Measurements from ENCODE around the gene CLDN20.

Gene CLDN20

DNA sequence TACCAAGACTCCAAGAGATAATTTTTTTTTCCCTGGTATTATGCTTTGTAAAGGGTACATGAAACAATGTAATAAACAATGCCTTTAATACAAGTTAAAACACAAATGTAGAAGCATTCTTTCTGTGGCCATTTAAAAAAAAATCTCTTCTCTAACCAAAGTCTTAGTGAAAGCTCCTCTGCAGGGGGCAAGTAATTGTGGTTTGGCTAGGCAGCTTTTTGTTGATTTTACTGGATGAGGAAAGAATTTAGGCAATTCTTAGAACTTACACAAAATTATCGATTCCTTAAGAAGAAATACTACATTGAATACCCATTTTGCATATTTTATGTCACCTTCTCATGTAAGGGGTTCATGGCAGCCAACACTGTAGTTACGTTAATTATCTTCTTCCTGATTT is 38.1 kb downstream of the CLDN20 start:
- H3K9ac ChIP-seq (ENCODE audit: low read length), result no peak overlapping the region
- no peak overlapping the region for H3K4me3 ChIP-seq (ENCODE audit: low read length)
- TF ChIP-seq EZH2phosphoT487 (IDR thresholded peaks at IDR 0.05; ENCODE audit: low read depth), result no peak
- TF ChIP-seq, protein P1, sequence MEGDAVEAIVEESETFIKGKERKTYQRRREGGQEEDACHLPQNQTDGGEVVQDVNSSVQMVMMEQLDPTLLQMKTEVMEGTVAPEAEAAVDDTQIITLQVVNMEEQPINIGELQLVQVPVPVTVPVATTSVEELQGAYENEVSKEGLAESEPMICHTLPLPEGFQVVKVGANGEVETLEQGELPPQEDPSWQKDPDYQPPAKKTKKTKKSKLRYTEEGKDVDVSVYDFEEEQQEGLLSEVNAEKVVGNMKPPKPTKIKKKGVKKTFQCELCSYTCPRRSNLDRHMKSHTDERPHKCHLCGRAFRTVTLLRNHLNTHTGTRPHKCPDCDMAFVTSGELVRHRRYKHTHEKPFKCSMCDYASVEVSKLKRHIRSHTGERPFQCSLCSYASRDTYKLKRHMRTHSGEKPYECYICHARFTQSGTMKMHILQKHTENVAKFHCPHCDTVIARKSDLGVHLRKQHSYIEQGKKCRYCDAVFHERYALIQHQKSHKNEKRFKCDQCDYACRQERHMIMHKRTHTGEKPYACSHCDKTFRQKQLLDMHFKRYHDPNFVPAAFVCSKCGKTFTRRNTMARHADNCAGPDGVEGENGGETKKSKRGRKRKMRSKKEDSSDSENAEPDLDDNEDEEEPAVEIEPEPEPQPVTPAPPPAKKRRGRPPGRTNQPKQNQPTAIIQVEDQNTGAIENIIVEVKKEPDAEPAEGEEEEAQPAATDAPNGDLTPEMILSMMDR (IDR thresholded peaks at IDR 0.05; ENCODE audit: low read depth, low read length), result no peak
- H3K4me1 ChIP-seq (ENCODE audit: low read length), result no peaks in the 10 kb centered on the region
- no peaks in the 10 kb centered on the region for H3K27me3 ChIP-seq (ENCODE audit: low read depth, low read length)
- H3K9me3 ChIP-seq (ENCODE audit: insufficient read depth, low read length), result no peaks in the 10 kb centered on the region
- H4K20me1 ChIP-seq (ENCODE audit: insufficient read depth, low read length), result no peaks in the 10 kb centered on the region
- H3K36me3 ChIP-seq (replicated peaks; ENCODE audit: low read depth, low read length), result peaks cover 15% of the 10 kb centered on the region
- H3K79me2 ChIP-seq (ENCODE audit: low read length), result no peaks in the 10 kb centered on the region
- no peak overlapping the region for H2AFZ ChIP-seq (ENCODE audit: low read depth, low read length)
- no peak overlapping the region for H3K27ac ChIP-seq (ENCODE audit: low read length)
- H3K4me2 ChIP-seq (ENCODE audit: low read length), result no peak overlapping the region

GRCh38 chr6:155303361-155303870 is 39.6 kb downstream of the CLDN20 start:
- Histone ChIP-seq H3K36me3 (replicated peaks; ENCODE audit: low read depth, low read length) (peaks cover 20% of the 10 kb centered on the region), H3K79me2 (ENCODE audit: low read length) (no peaks in the 10 kb centered on the region), H3K4me1 (ENCODE audit: low read length) (no peaks in the 10 kb centered on the region), H4K20me1 (ENCODE audit: insufficient read depth, low read length) (no peaks in the 10 kb centered on the region), H3K4me2 (ENCODE audit: low read length) (no peak overlapping the region), H3K4me3 (ENCODE audit: low read length) (no peak overlapping the region), H3K27ac (ENCODE audit: low read length) (no peak overlapping the region), H3K27me3 (ENCODE audit: low read depth, low read length) (no peaks in the 10 kb centered on the region), H2AFZ (ENCODE audit: low read depth, low read length) (no peak overlapping the region), H3K9me3 (ENCODE audit: insufficient read depth, low read length) (no peaks in the 10 kb centered on the region), H3K9ac (ENCODE audit: low read length) (no peak overlapping the region)
- TF ChIP-seq, protein P1 (IDR thresholded peaks at IDR 0.05; ENCODE audit: low read depth, low read length), result no peak
- TF ChIP-seq EZH2phosphoT487 (IDR thresholded peaks at IDR 0.05; ENCODE audit: low read depth), result no peak

DNA sequence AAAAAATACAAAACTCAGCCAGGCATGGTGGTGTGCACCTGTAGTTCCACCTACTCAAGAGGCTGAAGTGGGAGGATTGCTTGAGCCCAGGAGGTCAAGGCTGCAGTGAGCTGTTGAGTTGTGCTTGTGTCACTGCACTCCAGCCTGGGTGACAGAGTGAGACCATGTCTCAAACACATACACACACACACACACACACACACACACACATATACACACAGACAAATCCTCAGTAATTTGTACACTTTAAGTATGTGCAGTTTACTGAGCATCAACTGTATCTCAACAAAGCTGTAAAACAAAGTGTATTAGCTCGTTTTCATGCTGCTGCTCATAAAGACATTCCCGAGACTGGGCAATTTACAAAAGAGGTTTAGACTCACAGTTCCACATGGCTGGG is 43.1 kb downstream of the CLDN20 start:
- peaks cover 29% of the 10 kb centered on the region for H3K36me3 ChIP-seq (replicated peaks; ENCODE audit: low read depth, low read length)

DNA sequence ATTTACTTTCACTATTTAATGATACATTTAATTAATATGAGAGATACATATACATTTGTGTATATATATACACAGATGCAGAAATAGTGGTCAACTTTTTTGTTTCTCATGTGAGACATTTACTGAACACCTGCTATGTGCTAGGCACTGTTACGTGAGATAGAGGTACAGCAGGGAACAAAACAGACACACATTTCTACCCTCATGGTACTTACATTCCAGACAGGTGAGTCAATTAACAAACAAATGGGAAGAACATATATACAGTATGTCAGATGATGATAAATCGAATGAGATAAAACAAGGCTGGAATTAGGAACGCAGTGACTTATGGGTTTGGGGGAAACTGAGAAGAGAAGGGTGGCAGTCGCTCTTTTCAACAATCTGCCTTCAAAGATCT is 45.3 kb downstream of the CLDN20 start:
- no peaks in the 10 kb centered on the region for H4K20me1 ChIP-seq (ENCODE audit: insufficient read depth, low read length)
- H3K4me2 ChIP-seq (ENCODE audit: low read length), result no peak overlapping the region
- no peak overlapping the region for H2AFZ ChIP-seq (ENCODE audit: low read depth, low read length)
- peaks cover 11% of the 10 kb centered on the region for H3K79me2 ChIP-seq (ENCODE audit: low read length)
- H3K9me3 ChIP-seq (ENCODE audit: insufficient read depth, low read length), result no peaks in the 10 kb centered on the region
- no peak overlapping the region for H3K4me3 ChIP-seq (ENCODE audit: low read length)
- TF ChIP-seq EZH2phosphoT487 (IDR thresholded peaks at IDR 0.05; ENCODE audit: low read depth), result no peak
- TF ChIP-seq, protein P1 (IDR thresholded peaks at IDR 0.05; ENCODE audit: low read depth, low read length), result no peak
- H3K9ac ChIP-seq (ENCODE audit: low read length), result no peak overlapping the region
- H3K36me3 ChIP-seq (replicated peaks; ENCODE audit: low read depth, low read length), result peaks cover 28% of the 10 kb centered on the region
- no peaks in the 10 kb centered on the region for H3K27me3 ChIP-seq (ENCODE audit: low read depth, low read length)
- H3K27ac ChIP-seq (ENCODE audit: low read length), result no peak overlapping the region
- H3K4me1 ChIP-seq (ENCODE audit: low read length), result peaks cover 3% of the 10 kb centered on the region; the same call in 1 of the 2 replicates

More for the DNA sequence above, 43.1 kb downstream of the CLDN20 start:
- no peak for TF ChIP-seq EZH2phosphoT487 (IDR thresholded peaks at IDR 0.05; ENCODE audit: low read depth)
- TF ChIP-seq, protein P1 (IDR thresholded peaks at IDR 0.05; ENCODE audit: low read depth, low read length), result no peak
- Histone ChIP-seq H3K27me3 (ENCODE audit: low read depth, low read length) (no peaks in the 10 kb centered on the region), H3K27ac (ENCODE audit: low read length) (no peak overlapping the region), H2AFZ (ENCODE audit: low read depth, low read length) (no peak overlapping the region), H3K79me2 (ENCODE audit: low read length) (no peaks in the 10 kb centered on the region), H3K9ac (ENCODE audit: low read length) (no peak overlapping the region), H3K4me2 (ENCODE audit: low read length) (no peak overlapping the region), H3K4me1 (ENCODE audit: low read length) (no peaks in the 10 kb centered on the region), H3K4me3 (ENCODE audit: low read length) (no peak overlapping the region), H3K9me3 (ENCODE audit: insufficient read depth, low read length) (no peaks in the 10 kb centered on the region), H4K20me1 (ENCODE audit: insufficient read depth, low read length) (no peaks in the 10 kb centered on the region)

Measured in OCI-LY3 (cell line).